ENCODE data around the gene PPT1.

Gene PPT1

DNA sequence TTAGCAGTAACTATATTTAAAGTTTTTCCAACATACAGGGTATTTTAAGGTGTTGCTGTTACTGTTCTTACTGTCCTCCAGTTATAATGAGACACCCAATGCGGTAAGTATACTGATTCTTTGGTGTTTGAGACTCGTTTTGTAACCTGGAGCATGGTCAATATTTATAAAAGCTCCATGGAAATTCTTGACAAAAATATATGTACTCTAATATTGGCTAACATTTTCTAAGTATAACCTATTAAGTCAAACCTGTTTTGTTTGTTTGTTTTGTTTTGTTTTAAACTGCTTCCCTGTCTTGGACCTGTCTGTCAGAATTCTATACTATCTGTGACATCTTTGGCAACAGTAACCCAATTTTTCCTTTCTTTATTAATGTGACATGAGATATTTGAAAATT is 72.4 kb downstream of the PPT1 start:
- no peak for DNase-seq (ENCODE audit: extremely low spot score)
- ChIA-PET CTCF (interaction anchor here (1.0 kb wide), 1 partner anchor 51 kb away, joined by 5 read pairs; no protein-coding TSS in a partner anchor), POLR2A (no interaction called here)
- TF ChIP-seq CTBP1 (IDR thresholded peaks at IDR 0.05; ENCODE audit: borderline replicate concordance): no peak
- TF ChIP-seq, protein P1, sequence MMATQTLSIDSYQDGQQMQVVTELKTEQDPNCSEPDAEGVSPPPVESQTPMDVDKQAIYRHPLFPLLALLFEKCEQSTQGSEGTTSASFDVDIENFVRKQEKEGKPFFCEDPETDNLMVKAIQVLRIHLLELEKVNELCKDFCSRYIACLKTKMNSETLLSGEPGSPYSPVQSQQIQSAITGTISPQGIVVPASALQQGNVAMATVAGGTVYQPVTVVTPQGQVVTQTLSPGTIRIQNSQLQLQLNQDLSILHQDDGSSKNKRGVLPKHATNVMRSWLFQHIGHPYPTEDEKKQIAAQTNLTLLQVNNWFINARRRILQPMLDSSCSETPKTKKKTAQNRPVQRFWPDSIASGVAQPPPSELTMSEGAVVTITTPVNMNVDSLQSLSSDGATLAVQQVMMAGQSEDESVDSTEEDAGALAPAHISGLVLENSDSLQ (IDR thresholded peaks at IDR 0.05): no peak
- TF ChIP-seq ARNT (IDR thresholded peaks at IDR 0.05): no peak
- TF ChIP-seq SP1 (IDR thresholded peaks at IDR 0.05): no peak
- no peak for TF ChIP-seq FOXA1 (IDR thresholded peaks at IDR 0.05)
- no peak for TF ChIP-seq FOXK2 (IDR thresholded peaks at IDR 0.05)
- TF ChIP-seq ZNF384 (IDR thresholded peaks at IDR 0.05): no peak
- TF ChIP-seq SUZ12 (IDR thresholded peaks at IDR 0.05): no peak
- no peak for TF ChIP-seq L3MBTL2 (conservative IDR thresholded peaks at IDR 0.05)
- no peak for TF ChIP-seq LEF1 (IDR thresholded peaks at IDR 0.05; ENCODE audit: borderline replicate concordance)
- no peak for TF ChIP-seq BHLHE40 (IDR thresholded peaks at IDR 0.05; ENCODE audit: borderline replicate concordance)
- no peak for TF ChIP-seq ELF4 (IDR thresholded peaks at IDR 0.05)
- no peak for TF ChIP-seq HDGF (IDR thresholded peaks at IDR 0.05; ENCODE audit: borderline replicate concordance)
- no peak for TF ChIP-seq TARDBP (IDR thresholded peaks at IDR 0.05)
- no peak for TF ChIP-seq NFRKB (IDR thresholded peaks at IDR 0.05)
- TF ChIP-seq FOXM1 (IDR thresholded peaks at IDR 0.05; ENCODE audit: borderline replicate concordance): no peak

DNA sequence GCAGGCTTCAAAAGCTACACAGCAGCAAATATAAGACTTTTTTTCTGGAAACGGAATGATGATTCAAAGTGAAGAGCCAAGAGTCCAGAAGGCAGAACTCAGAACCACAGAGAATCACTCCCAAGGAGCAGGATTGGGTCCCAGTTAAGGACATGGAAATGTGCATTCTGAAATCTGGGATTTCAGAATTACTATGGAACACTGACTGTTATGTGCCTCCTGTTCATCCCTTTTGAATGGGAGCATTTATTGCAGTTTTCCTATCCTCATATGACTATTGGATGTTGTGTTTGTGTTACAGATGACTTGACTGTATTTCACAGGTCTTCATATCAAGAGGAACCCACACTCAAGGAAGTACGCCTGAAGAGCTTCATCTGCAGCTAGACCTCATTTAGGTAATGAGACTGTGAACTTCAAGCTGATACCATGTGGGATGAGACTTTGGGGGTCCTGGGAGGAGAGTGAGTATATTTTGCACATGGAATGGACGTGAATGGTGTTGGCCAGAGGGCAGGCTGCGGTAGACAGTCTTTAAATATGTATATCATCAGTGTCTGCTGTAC is 73.6 kb downstream of the PPT1 start:
- ChIA-PET CTCF (interaction anchor here (1.1 kb wide), 1 partner anchor 9 kb away, joined by 3 read pairs; no protein-coding TSS in a partner anchor), POLR2A (no interaction called here)
- no peak for TF ChIP-seq ARNT (IDR thresholded peaks at IDR 0.05)
- TF ChIP-seq FOXK2 (IDR thresholded peaks at IDR 0.05): no peak
- no peak for TF ChIP-seq CTBP1 (IDR thresholded peaks at IDR 0.05; ENCODE audit: borderline replicate concordance)
- no peak for TF ChIP-seq HDGF (IDR thresholded peaks at IDR 0.05; ENCODE audit: borderline replicate concordance)
- no peak for TF ChIP-seq FOXM1 (IDR thresholded peaks at IDR 0.05; ENCODE audit: borderline replicate concordance)
- no peak for TF ChIP-seq L3MBTL2 (conservative IDR thresholded peaks at IDR 0.05)
- TF ChIP-seq BHLHE40 (IDR thresholded peaks at IDR 0.05; ENCODE audit: borderline replicate concordance): no peak
- DNase-seq (ENCODE audit: extremely low spot score): no peak

Measured in HEK293T (cell line).